Epithelial cell of esophagus (primary cell): ENCODE measurements around the gene SLC5A5.

Experiments used
- DNase-seq: peaks from one replicate; pipeline ENCODE4 v3.0.0; 2010; ENCODE audit warnings: low read depth
- H3K4me3 ChIP-seq: 2 replicates; pipeline ENCODE4 v1.5.1; 2011; ENCODE audit warnings: mild to moderate bottlenecking, low read length, control low read depth
- CTCF ChIP-seq: IDR thresholded peaks from 2 replicates; pipeline ENCODE4 v1.5.1; 2011; ENCODE audit warnings: low read depth, mild to moderate bottlenecking, low read length, control low read depth, inconsistent platforms; ENCODE audit not compliant: insufficient read depth; ENCODE audit errors: missing control alignments

SLC5A5 gene

GRCh38 chr19:17860331-17860992, 11.3 kb upstream of the SLC5A5 start:
- TF ChIP-seq CTCF = no peak
- DNase-seq = no peak
- H3K4me3 ChIP-seq = peak overlapping the region; percentile 100

GRCh38 chr19:17860993-17861360, 10.8 kb upstream of the SLC5A5 start:
- DNase-seq = no peak
- H3K4me3 ChIP-seq = peak overlapping the region; percentile 100
- no peak for TF ChIP-seq CTCF

- H3K4me3 ChIP-seq = peak overlapping the region; percentile 100
Observed at GRCh38 chr19:17861542-17862402, 10.0 kb upstream of the SLC5A5 start.

GRCh38 chr19:17862711-17863519, 8.8 kb upstream of the SLC5A5 start:
- no peak overlapping the region for H3K4me3 ChIP-seq
- no peak for DNase-seq
- TF ChIP-seq CTCF = no peak

More at GRCh38 chr19:17861542-17862402, 10.0 kb upstream of the SLC5A5 start:
- DNase-seq = no peak
- TF ChIP-seq CTCF = no peak

GRCh38 chr19:17863520-17864182, 8.1 kb upstream of the SLC5A5 start:
- TF ChIP-seq CTCF = no peak
- DNase-seq = no peak
- H3K4me3 ChIP-seq = no peak overlapping the region
